Measurements from ENCODE around the gene MMAB.

Gene MMAB

GRCh38 chr12:109557805-109558204 is 15.5 kb downstream of the MMAB start:
- no peak for DNase-seq

- DNase-seq, result no peak
These were observed 16.1 kb downstream of the MMAB start for GRCh38 chr12:109557200-109557599.

GRCh38 chr12:109555431-109556315 is 17.6 kb downstream of the MMAB start:
- DNase-seq, result no peak

GRCh38 chr12:109554761-109555160 is 18.5 kb downstream of the MMAB start:
- no peak for DNase-seq

- no peak for DNase-seq
These were observed 19.3 kb downstream of the MMAB start for GRCh38 chr12:109553906-109554500.

GRCh38 chr12:109553483-109553882 is 19.8 kb downstream of the MMAB start:
- no peak for DNase-seq

- DNase-seq, result no peak
These were observed 20.3 kb downstream of the MMAB start for GRCh38 chr12:109552971-109553370.

GRCh38 chr12:109551108-109551507 is 22.2 kb downstream of the MMAB start:
- DNase-seq, result no peak

GRCh38 chr12:109550281-109550680 is 23.0 kb downstream of the MMAB start:
- DNase-seq, result no peak

- DNase-seq, result no peak
These were observed 23.6 kb downstream of the MMAB start for GRCh38 chr12:109549613-109550270.

- no peak for DNase-seq
These were observed 25.0 kb downstream of the MMAB start for GRCh38 chr12:109548258-109548657.

- DNase-seq, result no peak
These were observed 26.0 kb downstream of the MMAB start for GRCh38 chr12:109547286-109547685.

GRCh38 chr12:109545826-109546225 is 27.5 kb downstream of the MMAB start:
- DNase-seq, result no peak

GRCh38 chr12:109544955-109545531 is 28.3 kb downstream of the MMAB start:
- DNase-seq, result no peak

GRCh38 chr12:109542876-109543275 is 30.4 kb downstream of the MMAB start:
- DNase-seq, result no peak

- DNase-seq, result no peak
These were observed 31.3 kb downstream of the MMAB start for GRCh38 chr12:109542014-109542413.

GRCh38 chr12:109541413-109541726 is 31.9 kb downstream of the MMAB start:
- no peak for DNase-seq

- DNase-seq, result no peak
These were observed 32.5 kb downstream of the MMAB start for GRCh38 chr12:109540526-109541412.

- DNase-seq, result no peak
These were observed 33.8 kb downstream of the MMAB start for GRCh38 chr12:109539508-109539907.

- no peak for DNase-seq
These were observed 35.0 kb downstream of the MMAB start for GRCh38 chr12:109538191-109538863.

GRCh38 chr12:109537136-109537535 is 36.2 kb downstream of the MMAB start:
- no peak for DNase-seq

GRCh38 chr12:109535863-109536250 is 37.4 kb downstream of the MMAB start:
- DNase-seq, result no peak
